ENCODE results near the gene RAB1B.

- TF ChIP-seq CTCF (IDR thresholded peaks at IDR 0.05) (no peak), POLR2A (IDR thresholded peaks at IDR 0.05) (no peak)
These were observed 18.3 kb downstream of the RAB1B start for GRCh38 chr11:66286699-66287098.
